ENCODE measurements around the gene NFIB.

Gene NFIB

DNA sequence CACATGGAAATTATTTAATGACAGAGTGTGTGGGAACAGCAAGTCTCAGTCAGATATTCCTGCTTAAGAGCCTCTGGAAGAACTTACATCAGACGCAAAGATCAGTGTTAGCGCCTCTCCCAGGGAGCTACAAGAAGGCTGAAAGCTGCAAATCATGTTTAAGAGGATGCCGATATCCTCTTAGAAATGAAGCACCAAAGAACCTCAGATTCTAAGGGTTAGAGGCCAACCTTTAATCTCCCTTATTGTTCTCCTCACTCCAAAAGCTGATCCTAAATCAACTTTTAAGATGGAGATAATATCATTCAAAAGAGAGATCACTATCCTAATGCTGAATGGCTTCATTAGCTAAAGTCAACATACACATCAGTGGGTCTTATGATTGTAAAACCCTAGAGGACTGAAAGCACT lies 160.6 kb downstream of the NFIB start:
- no peaks in the 10 kb centered on the region for H3K36me3 Mint-ChIP-seq
- ATAC-seq (no peak), DNase-seq (ENCODE audit: low spot score in 2 of 2) (no peak)
- H3K4me3 Mint-ChIP-seq, result no peak overlapping the region
- no peak overlapping the region for H3K27ac Mint-ChIP-seq
- H3K9me3 Mint-ChIP-seq, result no peaks in the 10 kb centered on the region
- no peaks in the 10 kb centered on the region for H3K4me1 Mint-ChIP-seq

DNA sequence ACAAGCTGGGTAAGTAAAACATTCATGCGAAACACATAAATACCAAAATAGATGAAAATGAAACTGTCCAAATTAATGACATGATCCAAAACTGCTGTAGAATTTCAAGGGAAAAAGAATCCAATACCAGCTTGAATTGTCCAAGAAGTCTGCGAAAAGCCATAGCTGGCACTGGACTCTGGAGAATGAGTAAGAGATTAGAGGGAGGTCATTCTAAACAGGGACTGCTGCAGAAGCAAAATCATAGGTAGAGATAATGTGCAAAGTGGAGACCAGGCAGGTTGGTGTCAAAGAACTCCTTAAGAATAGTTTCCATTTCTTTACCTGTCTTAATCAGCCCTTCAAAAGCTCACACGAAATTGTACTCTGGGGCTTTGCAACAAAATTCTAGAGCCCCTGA lies 162.5 kb downstream of the NFIB start:
- H3K27ac Mint-ChIP-seq, result no peak overlapping the region

DNA sequence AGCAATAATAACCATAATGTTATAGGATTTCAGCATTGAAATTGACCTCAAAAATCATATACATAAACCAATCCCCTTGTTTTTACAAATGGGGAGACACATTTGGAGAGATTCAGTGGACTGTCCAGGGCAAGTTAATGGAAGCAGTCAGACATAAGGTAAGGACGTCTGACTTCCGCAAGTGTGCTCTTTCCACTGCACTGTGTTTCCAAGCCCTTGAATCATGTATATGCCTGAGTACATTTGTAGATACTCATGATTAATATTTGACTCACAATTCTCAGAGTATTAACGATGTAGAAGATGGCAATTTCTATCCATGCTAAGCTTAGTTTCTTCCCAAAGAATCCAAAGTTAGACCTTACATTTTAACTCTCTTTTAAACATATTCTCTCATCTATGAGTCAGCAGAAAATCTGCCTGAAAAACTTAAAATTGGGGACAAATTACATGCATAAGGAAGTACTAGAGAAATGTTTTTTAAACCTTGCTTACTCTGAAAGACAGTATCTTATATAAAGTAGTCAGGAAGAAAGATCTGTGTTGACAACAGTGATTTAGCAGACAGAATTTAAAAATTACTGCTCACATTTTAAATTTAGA lies 165.3 kb downstream of the NFIB start:
- Mint-ChIP-seq H3K9me3 (no peaks in the 10 kb centered on the region), H3K36me3 (no peaks in the 10 kb centered on the region), H3K4me3 (no peak overlapping the region), H3K4me1 (no peaks in the 10 kb centered on the region), H3K27ac (no peak overlapping the region)
- no peak for ATAC-seq
- DNase-seq (ENCODE audit: low spot score in 2 of 2), result no peak

More for the DNA sequence above, 162.5 kb downstream of the NFIB start:
- no peak for ATAC-seq
- DNase-seq (ENCODE audit: low spot score in 2 of 2), result no peak
- H3K9me3 Mint-ChIP-seq, result no peaks in the 10 kb centered on the region
- no peak overlapping the region for H3K4me3 Mint-ChIP-seq
- no peaks in the 10 kb centered on the region for H3K4me1 Mint-ChIP-seq
- no peaks in the 10 kb centered on the region for H3K36me3 Mint-ChIP-seq

DNA sequence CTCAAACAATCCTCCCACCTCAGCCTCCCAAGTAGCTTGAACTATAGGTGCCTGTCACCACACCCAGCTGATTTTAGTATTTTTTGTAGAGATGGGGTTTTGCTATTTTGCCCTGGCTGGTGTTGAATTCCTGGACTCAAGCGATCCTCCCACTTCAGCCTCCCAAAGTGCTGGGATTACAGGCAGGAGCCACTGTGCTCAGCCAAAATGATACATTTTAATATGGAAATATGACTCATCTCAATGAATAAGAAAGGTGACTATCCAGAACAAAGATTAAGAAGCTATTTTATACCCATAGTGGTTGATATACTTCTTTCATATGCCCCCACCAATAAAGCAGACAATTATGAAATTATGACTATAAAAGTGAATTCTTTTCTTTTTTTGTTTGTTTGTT lies 166.2 kb downstream of the NFIB start:
- Mint-ChIP-seq H3K27ac (no peak overlapping the region), H3K36me3 (no peaks in the 10 kb centered on the region), H3K4me1 (no peaks in the 10 kb centered on the region), H3K9me3 (no peaks in the 10 kb centered on the region), H3K4me3 (no peak overlapping the region)
- DNase-seq (ENCODE audit: low spot score in 2 of 2) (no peak), ATAC-seq (no peak)

DNA sequence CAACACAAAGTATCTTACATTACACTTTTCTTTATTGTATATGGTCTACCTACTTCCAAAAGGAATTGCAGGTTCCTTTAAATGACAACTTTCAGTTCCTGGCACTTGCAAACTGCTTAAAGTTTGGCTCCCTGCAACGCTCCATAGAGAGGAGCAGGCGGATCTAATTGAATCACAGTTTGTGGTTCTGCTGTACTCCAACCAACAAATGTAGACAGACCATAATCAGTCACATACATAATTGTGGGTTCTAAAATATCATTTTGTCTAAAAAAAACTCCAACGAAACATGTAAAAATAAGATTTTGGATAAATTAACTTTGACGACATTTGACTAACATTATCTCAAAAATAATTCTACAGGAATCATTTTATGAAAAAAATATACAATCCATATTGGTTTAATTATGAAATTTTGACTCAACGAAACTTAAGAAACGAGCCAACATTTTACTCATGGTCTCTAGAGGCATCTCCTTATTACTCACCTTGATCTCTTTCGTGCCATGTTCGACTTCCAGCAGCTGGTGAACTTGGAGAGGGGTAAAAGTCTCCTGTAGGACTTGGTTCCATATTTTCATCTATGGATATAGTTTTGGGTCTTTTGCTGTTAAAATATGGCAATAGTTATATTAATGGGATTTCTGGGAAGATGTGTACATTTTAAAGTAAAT lies 167.6 kb downstream of the NFIB start:
- ATAC-seq (no peak), DNase-seq (ENCODE audit: low spot score in 2 of 2) (no peak)
- Mint-ChIP-seq H3K9me3 (no peaks in the 10 kb centered on the region), H3K36me3 (no peaks in the 10 kb centered on the region), H3K4me1 (no peaks in the 10 kb centered on the region), H3K4me3 (no peak overlapping the region), H3K27ac (no peak overlapping the region)

DNA sequence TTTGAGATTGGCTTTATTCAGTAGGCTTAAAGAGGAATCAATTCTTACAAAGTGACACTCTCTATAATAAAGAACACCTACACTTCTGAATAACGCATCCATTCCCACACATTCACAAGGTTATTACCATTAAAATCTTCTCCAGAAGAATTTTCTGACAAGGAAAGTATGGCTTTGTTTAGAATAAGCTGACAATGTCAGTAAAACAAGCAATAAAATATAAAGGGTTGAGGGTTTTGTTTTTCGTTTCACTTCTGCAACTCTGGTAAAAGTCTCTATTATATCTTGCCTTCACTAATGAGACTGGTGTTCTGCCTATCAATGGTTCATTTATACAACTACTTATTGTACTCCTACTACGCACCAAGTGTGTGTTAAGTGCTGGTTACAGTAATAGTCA lies 169.7 kb downstream of the NFIB start:
- H3K4me1 Mint-ChIP-seq, result no peaks in the 10 kb centered on the region
- no peaks in the 10 kb centered on the region for H3K9me3 Mint-ChIP-seq
- DNase-seq (ENCODE audit: low spot score in 2 of 2), result no peak
- no peak for ATAC-seq
- H3K4me3 Mint-ChIP-seq, result no peak overlapping the region
- no peaks in the 10 kb centered on the region for H3K36me3 Mint-ChIP-seq
- no peak overlapping the region for H3K27ac Mint-ChIP-seq

DNA sequence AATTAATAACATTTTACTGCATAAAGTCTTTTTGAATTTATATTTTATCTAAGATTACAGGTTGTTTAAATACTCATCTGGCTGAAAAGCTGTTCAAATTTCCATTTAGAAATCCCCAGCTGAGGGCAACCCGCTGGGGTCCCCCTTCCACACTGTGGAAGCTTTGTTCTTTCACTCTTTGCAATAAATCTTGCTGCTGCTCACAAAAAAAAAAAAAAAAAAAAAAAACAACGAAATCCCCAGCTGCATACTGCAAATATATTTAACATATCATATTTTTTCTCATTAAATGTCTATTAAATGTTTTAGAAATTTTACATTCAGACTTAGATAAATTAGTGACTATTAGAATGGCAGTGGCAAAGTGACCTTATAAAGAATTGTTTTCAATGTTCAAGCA lies 172.2 kb downstream of the NFIB start:
- Mint-ChIP-seq H3K9me3 (no peaks in the 10 kb centered on the region), H3K4me3 (no peak overlapping the region), H3K27ac (no peak overlapping the region), H3K4me1 (no peaks in the 10 kb centered on the region), H3K36me3 (no peaks in the 10 kb centered on the region)
- ATAC-seq (no peak), DNase-seq (ENCODE audit: low spot score in 2 of 2) (no peak)

DNA sequence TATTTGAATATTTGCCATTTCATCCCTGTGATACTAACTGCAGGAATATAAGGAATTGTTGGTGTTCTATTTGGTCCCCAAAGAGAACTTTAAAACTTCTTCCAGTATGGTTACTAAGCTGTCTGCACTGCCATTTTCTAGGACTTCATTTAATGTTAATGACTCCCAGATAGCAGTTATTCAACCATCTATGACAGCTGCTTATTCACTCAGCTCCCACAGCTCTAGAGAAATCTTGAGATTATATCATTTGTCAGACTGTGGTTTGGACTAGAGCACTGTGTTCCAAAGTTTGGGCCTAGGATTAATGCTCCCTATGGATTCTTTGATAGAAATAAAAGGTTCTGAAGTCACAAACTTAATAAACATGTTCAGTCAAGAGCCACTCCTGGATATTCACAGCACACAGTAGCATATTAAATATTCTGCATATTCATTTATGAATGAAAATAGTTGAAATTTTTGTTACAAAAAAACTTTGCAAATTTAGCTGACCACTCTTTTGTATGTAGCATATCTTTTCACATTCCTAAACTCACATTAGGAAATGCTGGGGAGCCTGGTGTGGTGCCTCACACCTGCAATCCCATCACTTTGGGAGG lies 173.7 kb downstream of the NFIB start:
- Mint-ChIP-seq H3K9me3 (no peaks in the 10 kb centered on the region), H3K27ac (no peak overlapping the region), H3K4me1 (no peaks in the 10 kb centered on the region), H3K36me3 (no peaks in the 10 kb centered on the region), H3K4me3 (no peak overlapping the region)
- ATAC-seq (no peak), DNase-seq (ENCODE audit: low spot score in 2 of 2) (no peak)

DNA sequence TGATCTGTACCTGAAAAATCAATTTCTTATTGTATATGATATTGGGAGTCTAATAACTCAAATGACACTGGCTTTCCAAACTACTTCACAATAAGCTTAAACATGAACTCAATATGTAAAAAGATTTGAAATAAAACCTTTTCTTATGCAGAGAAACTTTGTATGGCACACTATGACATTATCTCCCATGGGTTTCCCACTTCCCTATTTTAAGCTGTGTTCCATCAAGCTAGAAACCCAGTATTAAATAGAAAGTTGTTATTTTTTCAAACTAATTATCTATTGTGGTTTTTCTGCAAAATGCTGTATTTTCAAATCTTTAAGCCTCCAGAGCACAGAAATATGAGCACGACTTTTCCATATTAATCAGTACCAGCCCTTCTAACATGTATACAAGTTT lies 174.7 kb downstream of the NFIB start:
- ATAC-seq, result no peak
- no peaks in the 10 kb centered on the region for H3K9me3 Mint-ChIP-seq
- no peak overlapping the region for H3K4me3 Mint-ChIP-seq
- H3K27ac Mint-ChIP-seq, result no peak overlapping the region
- no peaks in the 10 kb centered on the region for H3K36me3 Mint-ChIP-seq
- no peaks in the 10 kb centered on the region for H3K4me1 Mint-ChIP-seq
- no peak for DNase-seq (ENCODE audit: low spot score in 2 of 2)

DNA sequence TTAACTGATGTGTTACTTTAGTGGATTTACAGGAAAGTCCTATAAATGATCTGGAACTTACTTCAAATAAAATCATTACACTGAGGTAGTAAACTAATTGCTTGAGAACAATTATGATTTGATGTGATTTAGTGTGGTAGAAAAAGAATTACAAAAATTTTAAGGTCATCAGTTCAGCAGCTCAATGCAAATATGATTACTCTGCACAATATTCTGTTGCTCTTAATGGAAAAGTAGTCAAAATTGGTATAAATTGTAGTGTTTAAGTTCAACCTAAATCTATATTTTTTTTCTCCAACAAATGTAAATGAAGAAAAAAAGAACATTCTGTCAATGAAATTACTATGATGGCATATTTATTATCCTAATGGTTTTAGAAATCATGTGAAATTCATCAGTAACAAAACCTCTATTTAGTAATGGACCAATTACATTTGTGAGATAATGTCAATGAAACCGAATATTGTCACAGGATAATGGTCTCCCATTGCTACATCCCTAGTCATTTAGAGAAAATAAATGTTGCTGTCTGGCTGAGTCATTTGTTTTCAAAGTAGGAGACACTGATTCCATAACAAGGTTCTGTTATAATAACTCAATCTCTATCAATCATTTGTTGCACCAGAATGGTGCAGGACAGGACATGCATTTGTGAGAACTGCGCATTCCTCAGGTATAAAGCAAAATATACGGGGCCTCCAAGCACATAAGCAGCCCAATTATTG lies 177.1 kb downstream of the NFIB start:
- ATAC-seq, result no peak
- no peak for DNase-seq (ENCODE audit: low spot score in 2 of 2)
- Mint-ChIP-seq H3K4me1 (no peaks in the 10 kb centered on the region), H3K27ac (no peak overlapping the region), H3K9me3 (no peaks in the 10 kb centered on the region), H3K4me3 (no peak overlapping the region), H3K36me3 (no peaks in the 10 kb centered on the region)

DNA sequence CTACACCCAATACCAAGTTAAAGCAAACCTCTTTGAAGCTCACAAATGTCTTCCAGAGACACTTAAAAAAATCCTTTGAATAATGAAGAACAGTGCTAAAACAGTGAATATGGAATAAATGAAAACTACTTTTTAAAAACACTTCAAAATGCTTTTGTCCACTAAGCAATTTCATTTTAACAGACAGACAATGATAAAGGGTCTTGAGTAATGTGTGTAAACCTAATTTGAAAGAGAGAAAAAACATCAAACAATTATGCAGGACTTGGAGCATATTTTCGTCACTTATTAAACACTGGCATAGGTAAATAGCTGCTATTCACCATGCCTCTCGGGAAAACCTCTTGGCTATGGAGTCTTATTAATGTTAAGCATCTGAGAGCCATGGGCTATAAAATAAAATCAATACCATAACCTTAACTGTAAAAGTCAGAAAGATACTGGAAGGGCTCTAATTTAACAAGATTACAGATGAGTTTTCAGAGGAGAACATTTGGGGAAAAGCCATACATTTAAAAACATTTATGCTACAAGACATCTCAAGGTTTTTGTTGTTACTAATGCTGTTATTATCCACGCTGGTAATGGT lies 177.8 kb downstream of the NFIB start:
- H3K4me3 Mint-ChIP-seq, result no peak overlapping the region
- DNase-seq (ENCODE audit: low spot score in 2 of 2), result no peak

DNA sequence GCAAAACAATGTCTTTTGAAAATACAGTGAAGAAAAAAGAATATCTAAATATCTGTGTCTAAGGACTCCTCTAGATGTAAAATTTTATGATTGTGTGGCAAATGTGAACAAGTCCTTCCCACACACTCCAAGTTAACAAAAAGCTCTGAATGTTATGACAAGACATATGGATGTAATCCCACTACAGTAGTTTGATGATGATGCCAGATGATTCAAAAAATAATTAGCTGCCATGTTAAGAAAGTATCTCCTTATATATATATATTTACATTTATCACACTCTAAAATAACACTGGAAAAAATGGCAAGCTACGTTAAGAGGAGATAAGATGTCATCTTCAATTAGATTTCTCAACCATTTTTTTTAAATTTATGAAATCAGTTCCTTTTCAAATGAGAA lies 178.5 kb downstream of the NFIB start:
- no peak for DNase-seq (ENCODE audit: low spot score in 2 of 2)
- Mint-ChIP-seq H3K27ac (no peak overlapping the region), H3K36me3 (no peaks in the 10 kb centered on the region), H3K9me3 (no peaks in the 10 kb centered on the region), H3K4me1 (no peaks in the 10 kb centered on the region), H3K4me3 (no peak overlapping the region)
- ATAC-seq, result no peak

More for the DNA sequence above, 177.8 kb downstream of the NFIB start:
- ATAC-seq, result no peak
- H3K27ac Mint-ChIP-seq, result no peak overlapping the region
- no peaks in the 10 kb centered on the region for H3K36me3 Mint-ChIP-seq
- H3K4me1 Mint-ChIP-seq, result no peaks in the 10 kb centered on the region
- H3K9me3 Mint-ChIP-seq, result no peaks in the 10 kb centered on the region

DNA sequence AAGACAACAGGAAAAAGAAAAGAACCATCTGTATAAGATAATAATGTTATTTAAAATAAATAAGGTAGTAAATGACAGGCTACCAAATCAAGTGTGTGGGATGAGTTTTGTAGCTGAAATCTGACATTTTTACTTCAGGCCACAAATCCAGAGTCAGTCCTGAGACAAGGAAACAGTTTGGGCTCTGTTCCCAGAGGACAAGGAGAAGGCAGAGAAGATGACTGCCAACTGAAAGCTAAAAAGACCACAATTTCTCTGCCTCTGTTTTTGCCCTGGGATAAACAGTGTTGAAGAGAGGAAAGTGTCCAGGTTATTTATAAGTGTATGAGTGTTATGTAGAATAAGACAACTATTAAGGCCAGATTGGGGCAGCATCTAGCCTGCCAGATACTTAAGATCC lies 180.5 kb downstream of the NFIB start:
- no peaks in the 10 kb centered on the region for H3K4me1 Mint-ChIP-seq
- DNase-seq (ENCODE audit: low spot score in 2 of 2) (no peak), ATAC-seq (no peak)
- no peaks in the 10 kb centered on the region for H3K36me3 Mint-ChIP-seq
- H3K4me3 Mint-ChIP-seq, result no peak overlapping the region
- no peaks in the 10 kb centered on the region for H3K9me3 Mint-ChIP-seq
- H3K27ac Mint-ChIP-seq, result no peak overlapping the region

DNA sequence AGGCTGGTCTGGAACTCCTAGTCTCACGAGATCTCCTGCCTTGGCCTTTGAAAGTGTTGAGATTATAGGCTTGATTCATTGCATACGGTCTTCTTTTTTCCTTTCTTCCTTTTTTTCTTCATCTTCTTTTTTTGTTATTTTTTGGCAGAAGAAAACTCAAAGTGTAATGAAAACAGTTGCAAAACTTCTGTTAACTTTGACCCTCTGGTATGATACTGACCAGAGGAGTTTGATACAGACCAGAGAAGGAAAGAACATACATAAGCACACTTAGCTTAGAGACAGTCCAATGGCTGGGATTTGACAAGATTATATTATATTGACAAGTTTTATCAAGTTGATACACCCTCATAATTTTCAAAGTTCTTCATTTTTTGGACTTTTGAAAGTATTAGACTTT lies 181.2 kb downstream of the NFIB start:
- H3K27ac Mint-ChIP-seq, result no peak overlapping the region
- H3K4me1 Mint-ChIP-seq, result no peaks in the 10 kb centered on the region
- no peaks in the 10 kb centered on the region for H3K36me3 Mint-ChIP-seq
- H3K9me3 Mint-ChIP-seq, result no peaks in the 10 kb centered on the region
- ATAC-seq (no peak), DNase-seq (ENCODE audit: low spot score in 2 of 2) (no peak)
- H3K4me3 Mint-ChIP-seq, result no peak overlapping the region

DNA sequence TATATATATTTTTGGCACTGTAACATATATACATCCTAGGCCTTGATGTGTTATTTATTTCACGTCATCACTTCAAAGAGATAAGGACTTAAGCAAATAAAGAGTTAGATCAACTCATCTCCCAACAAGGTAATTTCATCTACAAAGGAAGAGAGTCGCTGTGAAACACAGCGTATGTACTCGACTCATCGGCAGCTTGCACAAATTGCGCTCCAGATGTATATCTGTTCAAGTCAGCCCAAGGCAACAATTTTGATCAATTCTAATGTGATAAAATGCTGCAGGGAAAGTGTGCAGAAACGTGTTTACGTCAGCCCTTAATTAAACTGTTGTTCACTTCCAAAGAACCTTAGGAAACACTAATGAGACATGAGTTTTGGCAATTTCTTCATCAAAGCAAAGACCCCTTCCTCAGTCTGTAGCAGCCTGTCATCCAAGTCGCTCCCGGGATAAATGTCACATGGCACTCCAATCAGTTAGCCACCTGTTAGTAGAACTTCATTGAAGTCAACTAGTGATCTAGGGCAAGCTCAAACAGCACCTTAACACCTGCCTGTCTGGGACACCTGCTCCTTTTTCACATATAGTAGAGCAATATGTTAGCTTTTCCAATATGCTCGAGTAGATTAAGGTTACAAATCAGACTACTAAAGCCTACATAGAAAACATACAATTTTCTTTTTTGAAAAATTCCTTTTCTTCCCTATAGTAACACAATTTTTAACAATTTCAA lies 182.4 kb downstream of the NFIB start:
- no peak overlapping the region for H3K27ac Mint-ChIP-seq
- H3K4me3 Mint-ChIP-seq, result no peak overlapping the region
- H3K4me1 Mint-ChIP-seq, result no peaks in the 10 kb centered on the region
- no peak for DNase-seq (ENCODE audit: low spot score in 2 of 2)
- H3K9me3 Mint-ChIP-seq, result no peaks in the 10 kb centered on the region
- no peak for ATAC-seq
- H3K36me3 Mint-ChIP-seq, result no peaks in the 10 kb centered on the region
